Measurements from ENCODE around the gene KCNE3.

KCNE3 gene

GRCh38 chr11:74487875-74488274 lies 20.5 kb upstream of the KCNE3 start:
- DNase-seq (ENCODE audit: insufficient read length), result no peak
- FAIRE-seq, result no peak
- TF ChIP-seq TAF1 (IDR thresholded peaks at IDR 0.05; ENCODE audit: borderline replicate concordance, low read depth, low read length) (no peak), POLR2A (IDR thresholded peaks at IDR 0.05; ENCODE audit: low read depth, low read length) (no peak), POLR2AphosphoS5 (IDR thresholded peaks at IDR 0.05; ENCODE audit: low read depth, low read length) (no peak)

GRCh38 chr11:74485868-74486267 lies 18.5 kb upstream of the KCNE3 start:
- DNase-seq (ENCODE audit: insufficient read length) (no peak), FAIRE-seq (no peak)
- TF ChIP-seq TAF1 (IDR thresholded peaks at IDR 0.05; ENCODE audit: borderline replicate concordance, low read depth, low read length) (no peak), POLR2A (IDR thresholded peaks at IDR 0.05; ENCODE audit: low read depth, low read length) (no peak), POLR2AphosphoS5 (IDR thresholded peaks at IDR 0.05; ENCODE audit: low read depth, low read length) (no peak)

GRCh38 chr11:74480688-74481417 lies 13.5 kb upstream of the KCNE3 start:
- FAIRE-seq, result no peak
- DNase-seq (ENCODE audit: insufficient read length), result no peak
- no peak for TF ChIP-seq POLR2AphosphoS5 (IDR thresholded peaks at IDR 0.05; ENCODE audit: low read depth, low read length)
- no peak for TF ChIP-seq TAF1 (IDR thresholded peaks at IDR 0.05; ENCODE audit: borderline replicate concordance, low read depth, low read length)
- no peak for TF ChIP-seq POLR2A (IDR thresholded peaks at IDR 0.05; ENCODE audit: low read depth, low read length)

- FAIRE-seq, result no peak
- no peak for TF ChIP-seq TAF1 (IDR thresholded peaks at IDR 0.05; ENCODE audit: borderline replicate concordance, low read depth, low read length)
- no peak for TF ChIP-seq POLR2AphosphoS5 (IDR thresholded peaks at IDR 0.05; ENCODE audit: low read depth, low read length)
- no peak for TF ChIP-seq POLR2A (IDR thresholded peaks at IDR 0.05; ENCODE audit: low read depth, low read length)
- no peak for DNase-seq (ENCODE audit: insufficient read length)
Measured at GRCh38 chr11:74479732-74480123, 12.4 kb upstream of the KCNE3 start.

- no peak for TF ChIP-seq POLR2AphosphoS5 (IDR thresholded peaks at IDR 0.05; ENCODE audit: low read depth, low read length)
- TF ChIP-seq POLR2A (IDR thresholded peaks at IDR 0.05; ENCODE audit: low read depth, low read length), result no peak
- no peak for TF ChIP-seq TAF1 (IDR thresholded peaks at IDR 0.05; ENCODE audit: borderline replicate concordance, low read depth, low read length)
- DNase-seq (ENCODE audit: insufficient read length), result no peak
- no peak for FAIRE-seq
Measured at GRCh38 chr11:74478877-74479731, 11.8 kb upstream of the KCNE3 start.

GRCh38 chr11:74476536-74476935 lies 9.2 kb upstream of the KCNE3 start:
- no peak for TF ChIP-seq POLR2A (IDR thresholded peaks at IDR 0.05; ENCODE audit: low read depth, low read length)
- TF ChIP-seq POLR2AphosphoS5 (IDR thresholded peaks at IDR 0.05; ENCODE audit: low read depth, low read length), result no peak
- no peak for TF ChIP-seq TAF1 (IDR thresholded peaks at IDR 0.05; ENCODE audit: borderline replicate concordance, low read depth, low read length)
- FAIRE-seq (no peak), DNase-seq (ENCODE audit: insufficient read length) (no peak)

- no peak for DNase-seq (ENCODE audit: insufficient read length)
- TF ChIP-seq POLR2A (IDR thresholded peaks at IDR 0.05; ENCODE audit: low read depth, low read length) (no peak), TAF1 (IDR thresholded peaks at IDR 0.05; ENCODE audit: borderline replicate concordance, low read depth, low read length) (no peak), POLR2AphosphoS5 (IDR thresholded peaks at IDR 0.05; ENCODE audit: low read depth, low read length) (no peak)
Measured at GRCh38 chr11:74474316-74474715, 7.0 kb upstream of the KCNE3 start.

GRCh38 chr11:74473382-74474173 lies 6.2 kb upstream of the KCNE3 start:
- FAIRE-seq, result no peak
- no peak for TF ChIP-seq POLR2AphosphoS5 (IDR thresholded peaks at IDR 0.05; ENCODE audit: low read depth, low read length)
- TF ChIP-seq POLR2A (IDR thresholded peaks at IDR 0.05; ENCODE audit: low read depth, low read length), result no peak
- TF ChIP-seq TAF1 (IDR thresholded peaks at IDR 0.05; ENCODE audit: borderline replicate concordance, low read depth, low read length), result no peak
- DNase-seq (ENCODE audit: insufficient read length), result no peak

More at GRCh38 chr11:74474316-74474715, 7.0 kb upstream of the KCNE3 start:
- no peak for FAIRE-seq

DNA sequence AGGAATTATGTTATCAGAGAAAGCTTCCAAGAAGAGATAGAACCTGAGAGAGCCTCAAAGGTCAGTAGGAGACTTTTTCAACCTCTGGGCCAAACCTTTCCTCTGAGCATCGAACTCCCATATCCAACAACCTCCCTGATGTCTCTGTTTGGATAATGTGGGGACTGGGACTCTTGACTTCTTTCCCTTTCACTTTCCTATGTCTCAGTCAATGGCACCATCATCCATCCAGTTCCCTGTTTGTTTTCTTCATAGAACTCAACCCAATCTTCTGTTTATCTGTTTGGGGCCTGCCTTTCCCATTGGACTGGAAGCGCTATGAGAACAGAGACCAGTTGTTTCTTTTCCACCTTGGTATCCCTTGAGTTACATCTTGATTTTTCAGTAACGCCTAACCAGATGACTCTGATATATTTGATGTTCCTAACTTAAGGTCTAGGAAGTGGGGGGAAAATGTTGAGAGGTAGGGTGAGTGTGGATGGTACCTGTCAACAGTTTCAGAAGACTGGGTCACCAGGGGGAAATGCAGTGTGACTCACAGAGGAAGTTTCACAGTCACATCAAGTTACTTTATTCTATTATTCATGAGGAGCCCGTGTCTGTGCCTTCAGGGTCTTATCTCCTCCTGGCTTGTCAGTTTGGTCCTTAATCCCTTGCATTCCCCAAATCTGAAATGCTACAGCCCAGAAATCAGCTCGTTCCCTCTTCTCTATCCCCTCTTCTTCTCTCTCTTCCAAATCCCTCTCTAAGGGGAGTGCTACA lies 4.5 kb upstream of the KCNE3 start:
- TF ChIP-seq POLR2A (IDR thresholded peaks at IDR 0.05; ENCODE audit: low read depth, low read length) (no peak), TAF1 (IDR thresholded peaks at IDR 0.05; ENCODE audit: borderline replicate concordance, low read depth, low read length) (no peak), POLR2AphosphoS5 (IDR thresholded peaks at IDR 0.05; ENCODE audit: low read depth, low read length) (no peak)
- no peak for FAIRE-seq
- DNase-seq (ENCODE audit: insufficient read length), result no peak

DNA sequence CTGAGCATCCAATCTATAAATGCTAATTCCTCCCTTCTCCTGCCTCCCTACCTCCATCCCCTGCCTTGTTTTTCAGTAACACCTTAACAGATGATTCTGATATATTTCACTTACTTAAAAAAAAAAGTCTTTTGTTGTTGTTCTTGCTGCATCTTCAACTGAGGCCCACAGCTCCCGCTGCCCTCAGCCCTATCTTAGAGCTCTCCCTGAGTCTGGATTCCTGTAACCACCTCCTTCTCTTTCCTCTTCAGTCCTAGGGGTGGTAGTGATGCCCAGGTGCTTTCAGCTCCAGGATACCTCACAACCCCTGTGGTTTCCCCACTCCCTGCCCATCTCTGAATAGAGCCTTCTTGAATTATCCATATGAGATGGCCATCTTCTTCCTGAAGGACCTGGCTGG lies 3.7 kb upstream of the KCNE3 start:
- no peak for TF ChIP-seq TAF1 (IDR thresholded peaks at IDR 0.05; ENCODE audit: borderline replicate concordance, low read depth, low read length)
- no peak for TF ChIP-seq POLR2A (IDR thresholded peaks at IDR 0.05; ENCODE audit: low read depth, low read length)
- no peak for TF ChIP-seq POLR2AphosphoS5 (IDR thresholded peaks at IDR 0.05; ENCODE audit: low read depth, low read length)
- DNase-seq (ENCODE audit: insufficient read length), result no peak
- FAIRE-seq, result no peak

Data from GM12892 (cell line).